B cell (primary cell): ENCODE measurements around the gene TSEN34. TPM values are rescaled to one million over a fixed set of nuclear protein-coding genes. Genes with fewer than 3 reads are reported as not detected.
"Not testable (repeated sequence)": the region's sequence is repeated elsewhere in the genome, so short reads cannot be mapped to it uniquely, and the experiment has no call there.

Source experiments
- ATAC-seq: fragments of 200-7000 bp; cut with Tn5 transposase; one replicate; pipeline ENCODE4 v1.10.0; 2021; ENCODE audit warnings: low read depth, mild to moderate bottlenecking, moderate number of reproducible peaks, moderate library complexity
- CTCF ChIA-PET: fragments of 350-600 bp; sonication (Branson Sonifier 250); formaldehyde crosslinking; loops from one replicate; lab custom pipeline; 2021; ENCODE audit warnings: antibody characterized with exemption, inconsistent platforms; lab: Charles Lee
- POLR2A ChIA-PET: fragments of 350-600 bp; sonication (Branson Sonifier 250); formaldehyde crosslinking; loops from one replicate; lab custom pipeline; 2021; ENCODE audit warnings: antibody characterized with exemption; lab: Charles Lee
- DNase-seq: peaks from one replicate; pipeline ENCODE4 v3.0.0; 2013
- H2AFZ ChIP-seq: 2 replicates; pipeline ENCODE4 v1.6.1; 2012; ENCODE audit warnings: mild to moderate bottlenecking, low read depth, low read length; ENCODE audit not compliant: insufficient read depth, poor library complexity, severe bottlenecking
- H3K27ac ChIP-seq, 2 donors: 1 replicate in 1 of 2; 2 replicates in 1 of 2; pipeline ENCODE4 v1.5.1; 2012 to 2013; ENCODE audit warnings: low read length in 2 of 2, mild to moderate bottlenecking in 2 of 2, moderate library complexity in 1 of 2
- H3K27me3 ChIP-seq, 4 experiments: fragments of 200-600 bp in 1 of 4; sonication (generic) in 1 of 4; replicated peaks in 1 of 4; 1 replicate in 2 of 4; 2 replicates in 2 of 4; pipeline versions ENCODE4 v1.6.1 to v1.7.0; 2013 to 2016; ENCODE audit warnings: low read length in 3 of 4, mild to moderate bottlenecking in 2 of 4, mixed read lengths in 1 of 4, moderate library complexity in 1 of 4; ENCODE audit not compliant: insufficient read depth in 4 of 4, control insufficient read depth in 3 of 4; ENCODE audit errors: control extremely low read depth in 1 of 4
- H3K36me3 ChIP-seq, 2 experiments: replicated peaks in 1 of 2; 1 replicate in 1 of 2; 2 replicates in 1 of 2; pipeline versions ENCODE4 v1.6.1 to v1.7.1; 2013; ENCODE audit warnings: low read length in 1 of 2; ENCODE audit not compliant: insufficient read depth in 2 of 2, control insufficient read depth in 1 of 2; ENCODE audit errors: control extremely low read depth in 1 of 2, extremely low read depth in 1 of 2
- H3K4me1 ChIP-seq, 2 donors: fragments of 200-600 bp in 1 of 2; sonication (generic) in 1 of 2; 1 replicate in 1 of 2; 2 replicates in 1 of 2; pipeline versions ENCODE4 v1.5.1 to v1.6.1; 2013 to 2017; ENCODE audit warnings: low read length in 2 of 2; ENCODE audit not compliant: control insufficient read depth in 2 of 2, insufficient read depth in 2 of 2
- H3K4me2 ChIP-seq: replicated peaks from 2 replicates; pipeline ENCODE3; 2012; ENCODE audit warnings: mild to moderate bottlenecking, low read depth, low read length; ENCODE audit not compliant: poor library complexity, severe bottlenecking
- H3K4me3 ChIP-seq, 5 experiments: fragments of 200-600 bp in 1 of 5; sonication (generic) in 1 of 5; 1 replicate in 3 of 5; 2 replicates in 2 of 5; pipeline versions ENCODE4 v1.5.1 to v1.7.0; 2011 to 2016; ENCODE audit warnings: low read length in 4 of 5, mild to moderate bottlenecking in 4 of 5, low read depth in 2 of 5, control low read depth in 1 of 5, moderate library complexity in 1 of 5; ENCODE audit not compliant: insufficient read depth in 1 of 5; ENCODE audit errors: control extremely low read depth in 1 of 5, extremely low read depth in 1 of 5
- H3K79me2 ChIP-seq: fragments of 200-600 bp; sonication (generic); one replicate; pipeline ENCODE4 v1.6.0; 2016; ENCODE audit warnings: low read length; ENCODE audit not compliant: control insufficient read depth, insufficient read depth
- H3K9ac ChIP-seq: fragments of 200-600 bp; sonication (generic); 2 replicates; pipeline ENCODE4 v1.6.1; 2017; ENCODE audit warnings: mild to moderate bottlenecking, low read length, moderate library complexity
- H3K9me3 ChIP-seq, 3 donors: one replicate each; pipeline versions ENCODE4 v1.6.1 to v1.7.1; 2013; ENCODE audit warnings: low read length in 2 of 3; ENCODE audit not compliant: control insufficient read depth in 2 of 3, insufficient read depth in 1 of 3; ENCODE audit errors: control extremely low read depth in 1 of 3
- H4K20me1 ChIP-seq: 2 replicates; pipeline ENCODE4 v1.6.0; 2012; ENCODE audit warnings: mild to moderate bottlenecking, low read length; ENCODE audit not compliant: insufficient read depth, control insufficient read depth, poor library complexity, severe bottlenecking
- H3K27ac Mint-ChIP-seq: one replicate; pipeline ENCODE4 v1.8.0; 2021; ENCODE audit warnings: mixed read lengths
- H3K27me3 Mint-ChIP-seq: one replicate; pipeline ENCODE4 v1.8.0; 2021; ENCODE audit warnings: mixed read lengths
- H3K4me1 Mint-ChIP-seq: one replicate; pipeline ENCODE4 v1.8.0; 2021; ENCODE audit warnings: mixed read lengths
- H3K4me3 Mint-ChIP-seq: one replicate; pipeline ENCODE4 v1.8.0; 2021; ENCODE audit warnings: mixed read lengths
- H3K9me3 Mint-ChIP-seq: one replicate; pipeline ENCODE4 v1.8.0; 2022; ENCODE audit warnings: mixed read lengths; ENCODE audit not compliant: insufficient read depth
- CTCF ChIP-seq: fragments of 200-600 bp; IDR thresholded peaks from one replicate; pipeline ENCODE4 v1.8.0; 2022; ENCODE audit warnings: antibody characterized with exemption, mild to moderate bottlenecking
- EZH2 ChIP-seq: IDR thresholded peaks from 2 replicates; pipeline ENCODE4 v1.6.1; 2012; ENCODE audit warnings: borderline replicate concordance, low read depth, mild to moderate bottlenecking, moderate library complexity, low read length; ENCODE audit not compliant: insufficient read depth, poor library complexity, severe bottlenecking
- WGBS: methylation state at CpG from one replicate; pipeline ENCODE4 v1.1.5; 2013; ENCODE audit warnings: missing lambda C conversion rate; ENCODE audit not compliant: insufficient coverage; 5-methylcytosine and 5-hydroxymethylcytosine counted together
- intact Hi-C: fragments of 100-400 bp; cut with micrococcal nuclease; formaldehyde crosslinking; loops from one replicate; pipeline ENCODE4 v1.10.0; 2022
- polyA plus RNA-seq: library from polyadenylated mRNA; depleted of rRNA; stranded (reverse); fragments of >200 nt; gene quantifications from 2 replicates; pipeline ENCODE4 v1.2.3, GENCODE V29; 2012
- total RNA-seq, 2 donors: library from RNA; stranded (reverse); fragments of 120-200 nt in 1 of 2; gene quantifications; 1 replicate in 1 of 2; 2 replicates in 1 of 2; pipeline versions ENCODE4 v1.2.3 to v1.2.4, GENCODE V29; 2013 to 2022

The TSEN34 gene
- total and polyA plus RNA-seq, 2 donors (not counting 1 experiment from before 2014, with no cell fraction given) = 17.6 to 25.1 TPM

GRCh38 chr19:54218259-54218658 is 27.2 kb downstream of the TSEN34 start:
- intact Hi-C loops = no loop called here
- no peak overlapping the region for H2AFZ ChIP-seq
- TF ChIP-seq EZH2 = no peak
- TF ChIP-seq CTCF = no peak
- no peak overlapping the region for H3K9ac ChIP-seq
- peaks cover 0 to 3% (median 0%) of the 10 kb centered on the region in 4 experiments for H3K27me3 ChIP-seq
- Mint-ChIP-seq H3K27me3 (no peaks in the 10 kb centered on the region), H3K27ac (no peak overlapping the region), H3K4me1 (no peaks in the 10 kb centered on the region), H3K9me3 (no peaks in the 10 kb centered on the region), H3K4me3 (no peak overlapping the region)
- ChIA-PET CTCF (no interaction called here), POLR2A (no interaction called here)
- no peak overlapping the region for H3K4me2 ChIP-seq
- H3K27ac ChIP-seq = no peak overlapping the region
- ATAC-seq (no peak), DNase-seq (no peak)
- no peaks in the 10 kb centered on the region for H3K36me3 ChIP-seq
- peaks cover 0 to 7% of the 10 kb centered on the region in 2 donors for H3K4me1 ChIP-seq
- H3K79me2 ChIP-seq = no peaks in the 10 kb centered on the region
- no peak overlapping the region for H3K4me3 ChIP-seq
- H3K9me3 ChIP-seq = no peaks in the 10 kb centered on the region
- H4K20me1 ChIP-seq = no peaks in the 10 kb centered on the region
- WGBS = 90% methylated on average over 7 of the region's 8 CpGs

DNA sequence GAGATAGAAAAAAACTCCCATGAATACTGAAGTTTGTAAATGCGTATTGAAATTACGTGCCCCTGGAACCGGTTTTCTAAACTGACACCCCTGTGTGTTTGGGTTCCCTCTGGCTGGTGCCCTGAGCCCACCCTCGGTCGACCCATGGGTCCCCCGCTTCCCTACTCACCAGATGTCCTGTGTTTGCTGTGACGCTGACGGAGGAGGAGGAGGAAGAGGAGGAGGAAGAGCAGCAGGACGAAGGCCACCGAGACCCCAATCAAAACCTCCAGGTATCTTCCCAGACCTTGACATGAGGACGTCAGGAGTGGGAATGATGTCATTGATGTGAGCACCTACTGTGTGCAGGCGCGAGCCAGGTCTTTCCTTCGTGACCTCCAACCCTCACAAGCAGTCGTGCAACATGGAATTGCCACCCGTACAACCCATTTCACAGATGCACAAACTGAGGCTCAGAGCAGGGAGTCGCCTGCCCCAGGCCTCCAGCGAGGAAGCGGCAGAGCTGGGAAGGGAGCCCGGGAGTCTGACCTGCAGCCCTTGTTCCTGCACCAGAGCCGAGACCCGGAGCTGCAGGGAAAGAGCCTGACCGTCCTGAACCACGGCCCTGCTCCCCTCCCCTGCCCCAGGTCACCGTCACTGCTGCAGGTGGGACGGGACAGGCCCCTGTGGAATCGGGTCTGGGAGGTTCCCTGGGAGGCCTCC is 28.0 kb downstream of the TSEN34 start:
- H3K27ac ChIP-seq = no peak overlapping the region
- ChIA-PET POLR2A (no interaction called here), CTCF (no interaction called here)
- no peak for TF ChIP-seq CTCF
- Mint-ChIP-seq H3K4me1 (no peaks in the 10 kb centered on the region), H3K27ac (no peak overlapping the region), H3K4me3 (no peak overlapping the region), H3K27me3 (peaks cover 5% of the 10 kb centered on the region), H3K9me3 (no peaks in the 10 kb centered on the region)
- peaks cover 0 to 11% of the 10 kb centered on the region in 2 donors for H3K4me1 ChIP-seq
- 89% methylated on average over 16 of the region's 27 CpGs for WGBS
- no peaks in the 10 kb centered on the region for H3K36me3 ChIP-seq
- H3K4me3 ChIP-seq = no peak overlapping the region
- no peaks in the 10 kb centered on the region for H3K9me3 ChIP-seq
- H3K79me2 ChIP-seq = no peaks in the 10 kb centered on the region
- DNase-seq (no peak), ATAC-seq (no peak)
- intact Hi-C loops = no loop called here
- no peak overlapping the region for H3K9ac ChIP-seq
- no peak overlapping the region for H3K4me2 ChIP-seq
- no peak overlapping the region for H2AFZ ChIP-seq
- H4K20me1 ChIP-seq = no peaks in the 10 kb centered on the region
- peaks cover 0 to 3% (median 0%) of the 10 kb centered on the region in 4 experiments for H3K27me3 ChIP-seq

DNA sequence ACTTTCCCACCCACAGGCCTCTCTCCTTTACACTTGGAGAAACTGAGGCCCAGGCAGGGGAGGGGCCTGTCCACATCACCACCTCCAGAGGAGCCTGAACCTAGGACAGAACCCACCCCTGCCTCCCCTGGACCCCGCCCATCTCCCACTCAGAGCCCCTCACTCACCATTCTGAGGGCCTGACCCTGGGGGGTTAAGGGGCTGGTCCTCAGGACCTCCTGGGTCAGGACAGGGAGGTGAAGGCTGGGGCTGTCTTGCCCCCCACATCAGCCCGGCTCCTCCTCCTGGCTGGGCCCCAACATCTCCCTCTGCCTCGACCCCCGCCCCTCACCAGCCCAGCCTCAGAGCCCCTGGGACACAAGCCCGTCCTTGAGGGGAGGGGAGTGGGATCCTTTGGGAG is 28.6 kb downstream of the TSEN34 start:
- CTCF ChIA-PET, H3K79me2 ChIP-seq, H3K27ac ChIP-seq, H3K27me3 ChIP-seq, H3K9me3 ChIP-seq, H3K4me3 ChIP-seq, H3K4me3 Mint-ChIP-seq, ATAC-seq, H3K9me3 Mint-ChIP-seq, H2AFZ ChIP-seq, DNase-seq, H3K9ac ChIP-seq, H3K36me3 ChIP-seq, POLR2A ChIA-PET, H4K20me1 ChIP-seq, H3K4me2 ChIP-seq, H3K27me3 Mint-ChIP-seq, H3K4me1 Mint-ChIP-seq, H3K27ac Mint-ChIP-seq, intact Hi-C loops: not testable (repeated sequence)
- no CpG with 5 or more reads among the region's 5 CpGs for WGBS
- peaks cover 0 to 11% of the 10 kb centered on the region in 2 donors for H3K4me1 ChIP-seq
